GM23338 (cell line): Measurements from ENCODE around the gene MAPKBP1. TPM values are rescaled to one million over a fixed set of nuclear protein-coding genes. Genes with fewer than 3 reads are reported as not detected.

Experiments used
- ATAC-seq: fragments of 200-7000 bp; cut with Tn5 transposase; 3 replicates; pipeline ENCODE4 v1.9.1; 2020
- DNase-seq: peaks from one replicate; pipeline ENCODE4 v3.0.0-alpha.2; 2015; ENCODE audit warnings: low spot score
- H2AFZ ChIP-seq: fragments of 200-600 bp; sonication (generic); 2 replicates; pipeline ENCODE4 v1.8.0; 2016; ENCODE audit warnings: antibody characterized with exemption, mild to moderate bottlenecking, moderate library complexity
- H3F3A ChIP-seq: fragments of 200-600 bp; sonication (generic); replicated peaks from 2 replicates; pipeline ENCODE4 v1.8.0; 2017; ENCODE audit warnings: antibody characterized with exemption, mixed run types, low read depth
- H3K27ac ChIP-seq: fragments of 200-600 bp; sonication (generic); 2 replicates; pipeline ENCODE4 v1.6.1; 2016; ENCODE audit warnings: low read depth
- H3K27me3 ChIP-seq: fragments of 200-600 bp; sonication (generic); 2 replicates; pipeline ENCODE4 v1.8.0; 2016; ENCODE audit warnings: mild to moderate bottlenecking, mixed run types, moderate library complexity; ENCODE audit not compliant: insufficient read depth
- H3K36me3 ChIP-seq: fragments of 200-600 bp; sonication (generic); 2 replicates; pipeline ENCODE4 v1.8.0; 2016; ENCODE audit warnings: mild to moderate bottlenecking; ENCODE audit not compliant: insufficient read depth
- H3K4me1 ChIP-seq: fragments of 200-600 bp; sonication (generic); 2 replicates; pipeline ENCODE4 v1.8.0; 2016; ENCODE audit warnings: mild to moderate bottlenecking, moderate library complexity; ENCODE audit not compliant: insufficient read depth
- H3K4me2 ChIP-seq: fragments of 200-600 bp; sonication (generic); 2 replicates; pipeline ENCODE4 v1.7.1; 2017; ENCODE audit warnings: mixed run types
- H3K4me3 ChIP-seq: fragments of 200-600 bp; sonication (generic); 2 replicates; pipeline ENCODE4 v1.6.1; 2016; ENCODE audit warnings: mixed run types
- H3K79me2 ChIP-seq: fragments of 200-600 bp; sonication (generic); replicated peaks from 2 replicates; pipeline ENCODE4 v1.8.0; 2017; ENCODE audit warnings: mild to moderate bottlenecking; ENCODE audit not compliant: insufficient read depth
- H3K9me2 ChIP-seq: fragments of 200-600 bp; sonication (generic); 2 replicates; pipeline ENCODE4 v1.8.0; 2017; ENCODE audit not compliant: insufficient read depth
- H4K20me1 ChIP-seq: fragments of 200-600 bp; sonication (generic); replicated peaks from 2 replicates; pipeline ENCODE4 v1.8.0; 2017; ENCODE audit warnings: mild to moderate bottlenecking; ENCODE audit not compliant: insufficient read depth
- H3K27ac Mint-ChIP-seq: 2 replicates; pipeline ENCODE4 v1.8.0; 2020; ENCODE audit warnings: inconsistent platforms, mild to moderate bottlenecking, moderate library complexity, mixed read lengths
- H3K27me3 Mint-ChIP-seq: 3 replicates; pipeline ENCODE4 v1.8.0; 2022; ENCODE audit warnings: low read depth, mild to moderate bottlenecking, moderate library complexity, mixed read lengths, inconsistent platforms; ENCODE audit not compliant: insufficient read depth, poor library complexity
- H3K36me3 Mint-ChIP-seq: 3 replicates; pipeline ENCODE4 v1.8.0; 2021; ENCODE audit warnings: low read depth, mild to moderate bottlenecking, inconsistent platforms, moderate library complexity, mixed read lengths
- H3K4me1 Mint-ChIP-seq: 3 replicates; pipeline ENCODE4 v1.8.0; 2020; ENCODE audit warnings: mild to moderate bottlenecking, inconsistent platforms, mixed read lengths
- H3K4me3 Mint-ChIP-seq: 3 replicates; pipeline ENCODE4 v1.8.0; 2021; ENCODE audit warnings: moderate library complexity, mild to moderate bottlenecking, inconsistent platforms, mixed read lengths
- H3K9me3 Mint-ChIP-seq: 3 replicates; pipeline ENCODE4 v1.8.0; 2020; ENCODE audit warnings: moderate library complexity, mild to moderate bottlenecking, inconsistent platforms, mixed read lengths
- CREB1 ChIP-seq: fragments of 250-450 bp; sonication (Bioruptor Pico); IDR thresholded peaks from 2 replicates; pipeline ENCODE4 v1.5.0; 2020; ENCODE audit warnings: low read depth, mild to moderate bottlenecking, moderate library complexity
- EZH2 ChIP-seq: fragments of 200-600 bp; sonication (generic); IDR thresholded peaks from one replicate; pipeline ENCODE4 v1.8.0; 2017; ENCODE audit warnings: antibody characterized with exemption, mild to moderate bottlenecking, low read depth; ENCODE audit not compliant: unreplicated experiment
- EZH2phosphoT487 ChIP-seq: fragments of 200-600 bp; sonication (generic); IDR thresholded peaks from one replicate; pipeline ENCODE4 v1.8.1; 2018; ENCODE audit warnings: antibody characterized with exemption; ENCODE audit not compliant: unreplicated experiment
- JUNB ChIP-seq: IDR thresholded peaks from one replicate; pipeline ENCODE4 v1.6.1; 2016; ENCODE audit warnings: antibody characterized with exemption; ENCODE audit not compliant: unreplicated experiment
- NANOG ChIP-seq: IDR thresholded peaks from 2 replicates; pipeline ENCODE4 v1.6.1; 2016; ENCODE audit warnings: antibody characterized with exemption, borderline replicate concordance
- POLR2AphosphoS5 ChIP-seq: IDR thresholded peaks from 2 replicates; pipeline ENCODE4 v1.6.1; 2016; ENCODE audit warnings: antibody characterized with exemption, low read depth
- STAT1 ChIP-seq: IDR thresholded peaks from one replicate; pipeline ENCODE4 v1.6.1; 2016; ENCODE audit warnings: antibody characterized with exemption; ENCODE audit not compliant: unreplicated experiment
- ZNF114 ChIP-seq: fragments of 250-450 bp; sonication (Bioruptor Pico); IDR thresholded peaks from 2 replicates; pipeline ENCODE4 v1.5.0; 2020; ENCODE audit warnings: mild to moderate bottlenecking, moderate library complexity
- ZNF331 ChIP-seq: fragments of 250-450 bp; sonication (Bioruptor Pico); IDR thresholded peaks from 2 replicates; pipeline ENCODE4 v1.5.0; 2020; ENCODE audit warnings: low read depth, mild to moderate bottlenecking, moderate library complexity
- polyA plus RNA-seq: library from polyadenylated mRNA; unstranded; fragments of >200 nt; fragmentation: Nextera tagmentation; extraction: Ambion mirVana; gene quantifications from 2 replicates; pipeline ENCODE4 v1.2.1, GENCODE V29; 2016
- total RNA-seq: library from RNA; depleted of rRNA; stranded (reverse); fragments of >200 nt; shearing (Covaris generic); gene quantifications from 2 replicates; pipeline ENCODE4 v1.2.3, GENCODE V29; 2014
- TF ChIP-seq, protein P1 (sequence below), 2 experiments: fragments of 200-600 bp in 1 of 2; sonication (generic) in 1 of 2; conservative IDR thresholded peaks; 2 replicates each; pipeline versions ENCODE4 v1.5.1 to v1.6.1; 2016 to 2017; ENCODE audit warnings: antibody characterized with exemption in 2 of 2, low read depth in 2 of 2, mild to moderate bottlenecking in 2 of 2, moderate library complexity in 1 of 2
- TF ChIP-seq, protein P2 (sequence below): IDR thresholded peaks from one replicate; pipeline ENCODE4 v1.6.1; 2018; ENCODE audit warnings: antibody characterized with exemption; ENCODE audit not compliant: unreplicated experiment
- TF ChIP-seq, protein P3 (sequence below): IDR thresholded peaks from 2 replicates; pipeline ENCODE4 v1.6.1; 2016; ENCODE audit warnings: antibody characterized with exemption

Gene MAPKBP1
- total and polyA plus RNA-seq, 2 experiments from 2014 or later: 1.9 to 8.9 TPM

DNA sequence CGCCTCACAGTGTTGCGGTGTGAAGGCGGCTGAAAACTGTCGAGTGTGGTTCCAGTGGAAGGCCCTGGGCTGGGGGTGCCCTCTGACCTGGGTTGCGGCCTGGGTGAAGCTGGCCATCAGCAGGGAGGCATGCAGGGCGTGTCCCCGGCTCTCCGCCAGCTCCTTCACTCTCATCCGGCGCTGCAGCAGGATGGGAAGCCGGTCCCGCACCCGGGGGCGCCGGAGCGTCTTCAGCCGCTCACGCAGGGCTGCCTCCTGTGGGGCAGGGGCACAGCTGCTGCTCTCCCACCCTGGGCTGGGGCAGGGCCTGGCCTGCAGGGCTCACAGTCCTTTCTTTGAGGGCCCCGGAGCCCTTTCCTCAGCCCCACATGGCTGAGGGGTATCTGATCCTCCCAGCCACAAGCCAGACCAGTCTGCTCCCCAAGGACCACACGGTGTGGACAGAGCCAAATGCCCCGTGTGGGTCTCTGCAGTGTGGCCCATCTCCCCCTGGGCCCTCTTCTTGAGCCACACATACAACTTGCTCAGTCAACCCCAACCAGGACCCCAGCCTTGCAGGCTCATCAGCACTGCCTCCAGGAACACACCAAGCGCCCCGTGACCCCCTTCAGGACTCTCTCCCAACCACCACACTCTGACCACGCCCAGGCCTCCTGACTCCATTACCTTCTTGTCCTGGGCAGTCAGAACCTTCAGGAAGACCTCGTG is 92.7 kb downstream of the MAPKBP1 start (continued):
- TF ChIP-seq, protein P1, sequence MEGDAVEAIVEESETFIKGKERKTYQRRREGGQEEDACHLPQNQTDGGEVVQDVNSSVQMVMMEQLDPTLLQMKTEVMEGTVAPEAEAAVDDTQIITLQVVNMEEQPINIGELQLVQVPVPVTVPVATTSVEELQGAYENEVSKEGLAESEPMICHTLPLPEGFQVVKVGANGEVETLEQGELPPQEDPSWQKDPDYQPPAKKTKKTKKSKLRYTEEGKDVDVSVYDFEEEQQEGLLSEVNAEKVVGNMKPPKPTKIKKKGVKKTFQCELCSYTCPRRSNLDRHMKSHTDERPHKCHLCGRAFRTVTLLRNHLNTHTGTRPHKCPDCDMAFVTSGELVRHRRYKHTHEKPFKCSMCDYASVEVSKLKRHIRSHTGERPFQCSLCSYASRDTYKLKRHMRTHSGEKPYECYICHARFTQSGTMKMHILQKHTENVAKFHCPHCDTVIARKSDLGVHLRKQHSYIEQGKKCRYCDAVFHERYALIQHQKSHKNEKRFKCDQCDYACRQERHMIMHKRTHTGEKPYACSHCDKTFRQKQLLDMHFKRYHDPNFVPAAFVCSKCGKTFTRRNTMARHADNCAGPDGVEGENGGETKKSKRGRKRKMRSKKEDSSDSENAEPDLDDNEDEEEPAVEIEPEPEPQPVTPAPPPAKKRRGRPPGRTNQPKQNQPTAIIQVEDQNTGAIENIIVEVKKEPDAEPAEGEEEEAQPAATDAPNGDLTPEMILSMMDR (conservative IDR thresholded peaks at IDR 0.05; ENCODE audit: low read depth in 2 of 2): no peak
- TF ChIP-seq JUNB (no peak), ZNF114 (no peak), ZNF331 (CRISPR knock-in tag) (no peak), CREB1 (CRISPR knock-in tag) (no peak), EZH2phosphoT487 (no peak), NANOG (no peak), POLR2AphosphoS5 (no peak), STAT1 (no peak), EZH2 (no peak)
- TF ChIP-seq, protein P2, sequence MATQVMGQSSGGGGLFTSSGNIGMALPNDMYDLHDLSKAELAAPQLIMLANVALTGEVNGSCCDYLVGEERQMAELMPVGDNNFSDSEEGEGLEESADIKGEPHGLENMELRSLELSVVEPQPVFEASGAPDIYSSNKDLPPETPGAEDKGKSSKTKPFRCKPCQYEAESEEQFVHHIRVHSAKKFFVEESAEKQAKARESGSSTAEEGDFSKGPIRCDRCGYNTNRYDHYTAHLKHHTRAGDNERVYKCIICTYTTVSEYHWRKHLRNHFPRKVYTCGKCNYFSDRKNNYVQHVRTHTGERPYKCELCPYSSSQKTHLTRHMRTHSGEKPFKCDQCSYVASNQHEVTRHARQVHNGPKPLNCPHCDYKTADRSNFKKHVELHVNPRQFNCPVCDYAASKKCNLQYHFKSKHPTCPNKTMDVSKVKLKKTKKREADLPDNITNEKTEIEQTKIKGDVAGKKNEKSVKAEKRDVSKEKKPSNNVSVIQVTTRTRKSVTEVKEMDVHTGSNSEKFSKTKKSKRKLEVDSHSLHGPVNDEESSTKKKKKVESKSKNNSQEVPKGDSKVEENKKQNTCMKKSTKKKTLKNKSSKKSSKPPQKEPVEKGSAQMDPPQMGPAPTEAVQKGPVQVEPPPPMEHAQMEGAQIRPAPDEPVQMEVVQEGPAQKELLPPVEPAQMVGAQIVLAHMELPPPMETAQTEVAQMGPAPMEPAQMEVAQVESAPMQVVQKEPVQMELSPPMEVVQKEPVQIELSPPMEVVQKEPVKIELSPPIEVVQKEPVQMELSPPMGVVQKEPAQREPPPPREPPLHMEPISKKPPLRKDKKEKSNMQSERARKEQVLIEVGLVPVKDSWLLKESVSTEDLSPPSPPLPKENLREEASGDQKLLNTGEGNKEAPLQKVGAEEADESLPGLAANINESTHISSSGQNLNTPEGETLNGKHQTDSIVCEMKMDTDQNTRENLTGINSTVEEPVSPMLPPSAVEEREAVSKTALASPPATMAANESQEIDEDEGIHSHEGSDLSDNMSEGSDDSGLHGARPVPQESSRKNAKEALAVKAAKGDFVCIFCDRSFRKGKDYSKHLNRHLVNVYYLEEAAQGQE: no peak

DNA sequence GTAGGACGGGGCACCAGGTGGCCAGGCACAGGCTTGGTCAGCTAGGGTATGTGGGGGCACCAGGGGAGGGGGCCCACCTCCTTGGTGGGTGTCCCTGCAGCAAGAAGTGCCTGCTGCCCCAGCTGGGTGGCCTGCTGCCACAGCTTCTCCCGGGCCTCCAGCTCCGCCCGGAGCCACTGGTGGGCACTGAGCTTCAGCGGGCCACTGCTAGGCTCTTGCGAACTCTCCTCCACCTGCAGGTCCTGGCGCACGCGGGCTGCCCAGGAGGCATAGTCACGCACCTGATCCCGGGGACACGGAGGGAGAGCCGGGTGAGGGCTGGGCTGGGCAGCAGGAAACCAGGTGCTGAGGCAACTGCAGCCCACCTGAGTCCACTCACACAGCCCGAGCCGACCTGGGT is 94.0 kb downstream of the MAPKBP1 start:
- DNase-seq (no peak), ATAC-seq (no peak)
- Histone ChIP-seq H3K4me2 (no peak overlapping the region), H4K20me1 (no peaks in the 10 kb centered on the region), H2AFZ (no peak overlapping the region), H3K4me1 (no peaks in the 10 kb centered on the region), H3K9me2 (no peaks in the 10 kb centered on the region), H3K4me3 (no peak overlapping the region), H3K27ac (no peak overlapping the region), H3K27me3 (no peaks in the 10 kb centered on the region), H3F3A (no peaks in the 10 kb centered on the region), H3K79me2 (no peaks in the 10 kb centered on the region), H3K36me3 (no peaks in the 10 kb centered on the region)
- Mint-ChIP-seq H3K36me3 (no peaks in the 10 kb centered on the region; the same call in 2 of the 3 replicates), H3K4me3 (no peak overlapping the region), H3K9me3 (no peaks in the 10 kb centered on the region), H3K27me3 (peaks cover 15% of the 10 kb centered on the region), H3K4me1 (peaks cover 8% of the 10 kb centered on the region), H3K27ac (no peak overlapping the region)
- TF ChIP-seq ZNF114 (no peak), EZH2phosphoT487 (no peak), STAT1 (no peak), EZH2 (no peak), POLR2AphosphoS5 (no peak), JUNB (no peak), NANOG (no peak), CREB1 (CRISPR knock-in tag) (no peak), ZNF331 (CRISPR knock-in tag) (no peak)
- TF ChIP-seq, protein P3, sequence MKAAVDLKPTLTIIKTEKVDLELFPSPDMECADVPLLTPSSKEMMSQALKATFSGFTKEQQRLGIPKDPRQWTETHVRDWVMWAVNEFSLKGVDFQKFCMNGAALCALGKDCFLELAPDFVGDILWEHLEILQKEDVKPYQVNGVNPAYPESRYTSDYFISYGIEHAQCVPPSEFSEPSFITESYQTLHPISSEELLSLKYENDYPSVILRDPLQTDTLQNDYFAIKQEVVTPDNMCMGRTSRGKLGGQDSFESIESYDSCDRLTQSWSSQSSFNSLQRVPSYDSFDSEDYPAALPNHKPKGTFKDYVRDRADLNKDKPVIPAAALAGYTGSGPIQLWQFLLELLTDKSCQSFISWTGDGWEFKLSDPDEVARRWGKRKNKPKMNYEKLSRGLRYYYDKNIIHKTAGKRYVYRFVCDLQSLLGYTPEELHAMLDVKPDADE: no peak
- TF ChIP-seq, protein P2: no peak
